ENCODE measurements around the gene PCDH9. TPM values are rescaled to one million over a fixed set of nuclear protein-coding genes. Genes with fewer than 3 reads are reported as not detected.

Gene PCDH9
- total RNA-seq, 1 donor from 2014 or later: 4.2 TPM

DNA sequence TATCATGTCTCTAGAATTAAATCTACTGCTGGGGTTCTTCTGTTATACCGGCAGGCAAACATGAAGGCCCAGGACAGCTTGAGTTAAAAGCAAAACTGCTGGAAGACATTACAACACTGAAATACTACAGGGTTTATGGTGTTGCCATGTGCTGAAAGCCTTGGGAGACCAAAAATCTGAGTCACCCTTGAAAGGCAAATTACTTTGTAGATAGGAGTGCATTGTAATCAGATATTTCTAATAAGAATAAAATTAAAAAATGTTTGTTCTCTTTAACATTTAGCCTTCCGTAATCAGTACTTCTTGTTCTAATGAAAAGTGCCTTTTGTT is 181.3 kb downstream of the PCDH9 start:
- DNase-seq (ENCODE audit: low spot score): no peak

DNA sequence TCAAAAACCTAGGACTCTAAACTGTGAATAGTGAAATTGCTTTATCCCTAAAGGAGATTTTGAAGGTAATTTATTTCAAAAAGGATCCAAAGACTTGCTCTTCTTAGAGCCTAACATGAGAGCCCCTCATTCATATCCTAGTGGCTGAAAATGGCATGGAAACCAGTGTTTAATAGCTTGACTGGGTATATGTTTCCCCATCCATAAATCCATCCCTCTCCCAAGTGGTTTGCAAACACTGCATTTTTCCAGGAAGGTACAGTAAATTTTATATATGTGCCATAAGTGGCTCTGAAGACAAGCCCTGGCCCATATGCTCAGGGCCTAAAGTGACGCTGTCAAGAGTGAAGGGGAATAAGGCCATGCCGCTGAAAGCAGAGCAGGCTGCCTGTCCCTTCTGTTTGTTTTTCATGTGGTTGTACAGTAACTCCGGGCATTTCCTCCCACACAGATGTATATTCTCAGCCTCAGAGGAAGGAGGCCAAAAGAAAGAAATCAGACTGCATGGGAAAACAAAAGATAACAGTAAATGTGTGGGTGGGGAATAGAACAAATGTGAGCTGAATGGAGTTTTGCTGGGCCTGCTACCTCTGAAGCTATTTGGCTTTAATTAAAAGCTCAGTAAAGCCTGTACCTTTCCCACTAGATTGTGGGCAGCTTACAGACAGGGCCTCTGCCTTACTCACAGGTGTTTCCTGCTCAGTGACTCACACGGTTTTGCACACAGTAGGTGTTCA is 181.9 kb downstream of the PCDH9 start:
- DNase-seq (ENCODE audit: low spot score): no peak

DNA sequence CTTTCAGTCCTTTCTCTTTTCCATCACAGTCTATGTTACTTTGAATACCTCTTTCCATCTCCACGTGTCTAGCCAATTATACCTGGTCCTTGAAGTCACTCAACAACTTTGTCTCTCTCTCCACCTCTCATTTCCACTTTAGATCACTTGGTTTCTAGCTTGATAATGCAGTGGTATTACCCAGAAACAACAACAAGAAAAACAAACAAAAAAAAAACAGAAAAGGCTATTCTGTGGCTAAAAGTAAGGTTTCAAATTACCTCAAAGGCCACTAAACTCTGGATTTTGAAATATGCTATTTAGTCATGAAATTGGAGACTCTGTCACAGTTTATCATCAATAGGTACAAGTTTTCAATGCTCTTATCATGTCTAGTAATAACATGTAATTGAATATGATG is 184.8 kb downstream of the PCDH9 start:
- no peak for DNase-seq (ENCODE audit: low spot score)

DNA sequence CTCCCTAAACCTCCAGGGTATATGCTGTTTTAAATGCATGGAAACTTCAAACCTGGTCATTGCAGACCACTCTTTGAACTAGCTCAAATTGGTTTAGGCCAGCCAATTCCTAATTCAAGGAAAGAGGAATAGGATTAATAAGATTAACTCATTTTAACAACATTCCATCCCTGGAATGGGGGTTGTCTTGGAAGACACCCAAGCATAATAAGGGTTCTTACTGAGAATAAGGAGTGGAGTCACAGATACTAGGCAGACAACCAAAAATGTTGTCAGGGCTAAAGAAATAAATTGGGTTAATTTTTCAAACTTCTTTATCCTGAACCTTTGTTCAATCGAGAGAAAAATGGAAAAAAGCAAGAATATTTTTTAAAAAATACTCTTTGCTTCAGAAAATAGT is 186.2 kb downstream of the PCDH9 start:
- no peak for DNase-seq (ENCODE audit: low spot score)

DNA sequence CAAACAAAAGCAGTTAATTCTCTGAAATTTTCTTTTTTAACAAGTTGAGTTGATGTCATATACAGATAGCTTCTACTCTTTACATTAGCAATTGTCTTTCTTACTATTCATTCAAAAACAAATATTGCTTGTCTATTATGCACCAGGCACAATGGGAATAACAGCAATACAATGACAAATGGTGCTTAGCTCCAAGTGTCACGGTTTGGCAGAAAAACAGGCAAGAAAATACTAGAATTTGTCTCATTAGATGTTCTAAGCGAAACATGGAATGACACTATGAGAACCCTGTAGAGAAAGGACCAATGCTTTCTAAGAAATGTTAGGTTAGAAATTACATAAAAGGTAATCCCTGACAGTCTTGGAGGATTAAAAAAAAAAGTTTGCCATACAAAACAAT is 187.6 kb downstream of the PCDH9 start:
- DNase-seq (ENCODE audit: low spot score): no peak

DNA sequence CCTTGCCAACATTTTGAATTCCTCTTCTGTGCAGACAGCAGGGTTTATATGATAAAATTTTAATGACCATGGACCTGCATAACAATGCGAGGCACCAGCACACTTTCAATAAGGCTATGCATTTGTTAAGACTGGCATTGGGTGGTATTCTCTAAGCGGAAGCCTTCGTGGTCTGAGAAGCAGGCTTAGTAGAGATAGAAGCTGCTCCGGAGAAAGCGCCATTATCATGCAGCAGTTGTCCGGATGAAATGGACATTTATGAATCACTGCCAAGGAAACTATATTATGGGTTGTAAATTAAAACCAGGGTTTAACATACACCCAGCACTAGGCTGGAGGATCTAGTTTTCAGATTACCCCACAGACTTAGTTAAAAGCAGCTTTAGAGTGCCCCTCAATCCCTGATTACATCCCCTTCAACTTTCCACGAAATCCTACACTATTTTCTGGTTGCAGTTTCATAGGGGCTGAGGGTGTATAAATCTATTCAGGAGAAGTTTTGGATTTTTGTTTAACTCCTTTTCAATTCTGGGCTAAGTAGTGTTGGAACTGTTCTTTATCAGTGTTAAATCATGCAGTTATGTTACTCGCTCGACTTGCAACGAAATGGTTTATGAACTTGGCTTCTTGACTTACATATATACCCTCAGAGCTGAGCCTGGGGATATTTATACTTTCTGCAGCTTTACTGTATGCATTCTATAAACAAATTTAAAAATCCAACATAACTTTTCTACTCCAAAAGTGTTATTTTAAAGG is 193.3 kb downstream of the PCDH9 start:
- no peak for DNase-seq (ENCODE audit: low spot score)

DNA sequence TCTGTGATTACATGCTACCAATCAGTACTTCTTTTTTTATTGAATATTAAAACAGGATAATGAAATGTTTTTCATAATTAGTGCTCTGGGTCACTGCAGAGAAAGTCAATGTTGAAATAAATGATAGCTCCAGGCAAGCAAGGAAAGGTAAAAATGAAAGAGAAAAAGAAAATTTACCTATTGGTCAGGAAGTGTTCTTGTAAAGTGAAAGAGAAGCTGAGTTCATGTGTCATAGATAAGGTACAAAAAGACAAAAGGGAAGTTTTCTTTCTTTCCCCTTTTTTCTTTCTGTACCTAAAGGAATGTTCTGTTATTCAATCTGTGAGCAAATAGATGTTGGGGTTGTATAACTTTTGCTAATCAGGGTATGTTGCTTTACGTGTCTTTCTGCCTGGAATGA is 197.0 kb downstream of the PCDH9 start:
- DNase-seq (ENCODE audit: low spot score): no peak

DNA sequence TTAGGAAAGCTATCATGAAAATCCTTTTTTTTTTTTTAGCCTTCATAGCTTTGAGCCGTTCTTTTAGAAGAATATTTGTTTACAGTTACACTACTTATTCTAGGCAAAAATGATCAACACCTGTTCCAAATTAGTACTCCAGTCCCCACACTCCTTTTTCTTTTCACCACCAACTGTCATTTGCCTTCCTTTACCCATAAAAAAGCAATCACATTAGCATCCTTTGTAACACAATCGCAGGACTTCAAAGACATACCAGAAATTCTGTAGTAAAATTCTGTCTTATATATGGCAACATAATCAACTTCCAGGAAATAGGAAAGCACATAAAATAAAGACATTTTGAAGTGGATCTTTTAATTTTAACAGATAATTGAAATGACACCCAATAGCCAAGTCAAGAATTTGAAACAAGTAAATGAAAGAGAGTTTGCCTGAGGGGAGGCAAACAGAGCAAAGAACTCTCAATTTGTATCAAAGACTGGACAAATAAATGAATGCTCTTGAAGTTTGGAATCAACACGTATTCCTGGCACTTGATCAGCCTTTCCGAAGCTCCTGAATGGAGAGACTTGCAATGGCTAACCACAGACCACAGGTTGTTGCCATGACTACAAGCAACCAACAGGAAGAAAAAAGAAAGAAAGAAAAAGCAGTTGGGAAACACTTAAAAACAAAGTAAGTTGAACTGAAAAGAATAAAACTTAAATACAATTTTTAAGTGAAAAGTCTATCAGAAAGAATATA is 206.8 kb downstream of the PCDH9 start:
- DNase-seq (ENCODE audit: low spot score): no peak

DNA sequence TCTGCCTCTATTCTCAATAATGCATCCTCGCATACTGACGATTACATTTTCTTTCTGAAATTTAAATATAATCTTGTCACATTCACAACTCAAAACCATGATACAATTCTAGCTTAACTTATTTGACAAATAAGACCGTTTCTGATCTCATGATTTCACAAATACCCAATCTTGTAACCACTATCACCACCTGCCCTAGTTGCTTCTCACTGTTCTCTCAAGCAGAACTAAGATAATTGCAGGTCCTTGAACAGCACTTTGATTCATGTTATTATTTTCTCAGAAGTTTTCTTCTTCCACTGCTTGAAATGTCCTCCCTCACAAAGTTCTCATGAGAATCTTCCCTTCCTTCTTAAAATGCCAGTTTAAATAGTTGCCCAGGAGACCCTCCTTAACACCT is 211.4 kb downstream of the PCDH9 start:
- DNase-seq (ENCODE audit: low spot score): no peak

DNA sequence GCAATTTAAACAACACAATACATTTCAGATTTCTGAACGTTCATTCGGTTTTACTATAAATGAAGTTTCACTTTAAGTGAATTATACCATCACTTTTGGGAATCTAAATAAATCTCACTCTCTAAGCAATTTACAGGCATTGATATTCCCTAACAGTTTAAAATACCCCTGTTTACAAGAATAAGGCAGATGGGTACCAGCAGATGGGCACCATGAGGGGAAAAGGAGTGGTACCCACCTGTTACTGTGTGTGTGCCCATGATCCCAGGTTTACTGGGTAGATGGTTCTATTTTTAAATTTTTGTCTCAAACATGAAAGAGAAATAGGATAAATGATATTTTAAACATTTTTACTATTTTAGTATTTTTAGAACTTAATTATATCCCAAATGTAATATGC is 212.9 kb downstream of the PCDH9 start:
- DNase-seq (ENCODE audit: low spot score): no peak

DNA sequence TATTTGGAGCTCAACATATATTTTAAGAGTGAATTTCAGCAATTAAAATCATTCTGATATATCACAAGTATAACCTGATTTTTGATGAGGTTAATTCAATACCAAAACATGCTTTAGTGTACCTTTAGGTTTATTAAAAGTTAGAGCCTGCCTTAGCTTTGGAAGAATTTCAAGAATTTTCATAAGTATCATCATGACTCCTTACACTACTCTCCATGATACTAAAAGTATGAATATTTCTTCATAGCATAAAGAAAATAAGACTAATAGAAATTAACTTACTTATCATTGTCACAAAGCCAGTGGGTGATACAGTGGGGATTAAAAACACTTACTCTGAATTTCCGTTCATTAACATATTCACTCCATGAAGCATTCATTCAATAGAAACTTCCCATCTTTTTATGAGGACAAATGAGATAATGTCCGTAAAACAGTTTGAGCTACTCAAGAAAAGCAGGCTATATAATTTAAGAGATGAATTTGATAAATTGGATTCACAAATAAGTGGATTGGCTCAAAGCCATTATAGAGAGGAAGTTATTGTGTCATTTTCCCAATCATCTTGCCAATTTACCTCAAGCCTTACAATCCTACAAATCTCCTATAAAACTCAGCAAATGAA is 214.0 kb downstream of the PCDH9 start:
- no peak for DNase-seq (ENCODE audit: low spot score)

DNA sequence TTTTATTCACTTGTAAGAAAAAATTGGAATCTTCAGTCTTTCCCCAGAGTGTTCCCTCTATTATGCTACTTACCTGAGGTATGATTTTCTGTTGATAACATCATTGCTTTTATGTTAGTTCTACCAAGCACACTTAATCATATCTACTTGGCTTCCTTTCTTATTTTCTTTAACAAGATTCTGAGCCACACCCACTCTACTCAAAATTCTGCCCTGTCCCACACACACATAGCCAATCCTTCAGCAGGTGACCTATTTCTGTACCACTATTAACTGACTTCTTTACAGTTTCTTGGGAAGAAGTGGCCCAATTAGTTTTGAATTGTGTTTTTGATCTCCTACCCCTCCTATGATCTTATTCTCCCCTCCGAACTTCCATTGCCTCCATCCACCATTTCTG is 215.7 kb downstream of the PCDH9 start:
- DNase-seq (ENCODE audit: low spot score): no peak

DNA sequence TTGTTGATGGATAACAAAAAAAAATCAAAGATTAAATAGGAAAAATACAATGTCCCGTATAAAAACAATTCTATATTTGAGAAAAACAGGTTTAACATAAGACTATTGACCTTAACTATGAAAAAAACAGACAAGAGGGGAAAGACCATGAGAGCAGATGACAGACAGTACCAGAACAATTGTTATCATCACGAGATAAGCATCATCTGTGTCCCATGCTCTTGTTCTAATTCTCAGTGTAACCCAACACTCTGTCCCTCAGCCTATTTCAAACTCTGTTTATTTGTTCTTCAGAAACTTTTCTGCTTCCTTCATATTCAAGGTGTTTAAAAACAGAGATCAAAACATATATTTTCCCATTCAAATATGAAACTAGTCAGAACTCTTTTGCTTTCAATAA is 216.4 kb downstream of the PCDH9 start:
- DNase-seq (ENCODE audit: low spot score): no peak

DNA sequence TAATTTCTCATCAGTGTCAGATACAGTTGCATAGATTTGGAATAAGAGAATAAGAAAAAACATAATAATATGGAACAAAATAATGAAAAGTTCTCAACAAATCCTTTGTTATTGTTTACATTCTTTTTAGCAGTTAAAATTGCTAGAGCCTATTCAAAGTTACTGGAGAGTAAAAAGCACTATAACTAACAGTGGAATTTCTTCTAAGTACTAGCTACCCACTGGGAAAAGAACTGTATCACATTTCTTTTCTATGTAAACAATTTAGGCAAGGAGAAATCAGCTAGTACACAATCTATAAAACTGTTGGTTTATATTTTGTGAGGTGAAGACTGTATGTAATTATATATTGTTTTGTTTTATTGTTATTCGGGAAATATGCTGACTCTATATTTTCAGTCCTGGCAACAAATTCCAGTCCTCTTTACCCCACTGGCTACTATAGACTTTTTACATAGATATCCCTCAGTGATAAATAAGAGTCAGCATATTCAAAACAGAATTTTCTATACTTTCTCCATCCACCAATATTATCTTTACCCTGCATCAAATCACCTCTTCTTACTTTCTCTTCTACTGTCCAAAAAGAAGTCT is 222.0 kb downstream of the PCDH9 start:
- DNase-seq (ENCODE audit: low spot score): no peak

DNA sequence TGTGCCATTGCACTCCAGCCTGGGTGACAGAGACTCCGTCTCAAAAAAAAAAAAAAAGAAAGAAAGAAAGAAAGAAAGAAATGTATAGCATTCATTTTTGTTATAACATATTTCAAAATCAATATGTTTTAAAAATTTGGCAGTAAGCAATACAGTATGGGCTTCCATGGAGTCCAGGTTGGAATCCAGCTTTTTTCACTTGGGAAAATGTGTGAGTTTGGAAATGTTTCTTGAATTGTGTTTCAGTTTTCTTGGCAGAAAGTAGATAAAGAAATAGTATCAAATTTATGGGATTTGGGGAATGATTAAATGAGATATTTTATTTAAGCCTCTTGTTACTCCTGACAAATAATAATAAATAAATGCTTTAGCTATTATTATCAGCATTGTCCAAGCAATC is 225.6 kb downstream of the PCDH9 start:
- DNase-seq (ENCODE audit: low spot score): no peak

DNA sequence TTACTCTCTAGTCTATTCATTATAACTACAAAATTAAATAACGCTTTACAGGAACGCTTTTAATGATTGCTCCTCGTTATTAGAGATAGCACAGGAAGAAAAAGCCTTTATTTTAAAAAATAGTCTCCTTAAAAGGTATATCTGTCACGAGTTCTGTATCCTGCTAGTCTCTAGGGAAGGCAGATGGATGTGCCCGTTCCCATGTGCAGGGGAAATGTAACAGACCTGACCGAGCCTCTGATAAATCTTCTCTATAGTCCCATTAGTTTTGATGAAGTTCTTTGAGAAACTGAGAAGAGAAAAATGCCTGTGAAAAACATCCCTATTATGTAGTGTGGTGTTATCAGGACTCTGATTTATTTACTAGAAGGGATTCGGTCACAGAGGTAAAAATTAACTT is 226.4 kb downstream of the PCDH9 start:
- no peak for DNase-seq (ENCODE audit: low spot score)

DNA sequence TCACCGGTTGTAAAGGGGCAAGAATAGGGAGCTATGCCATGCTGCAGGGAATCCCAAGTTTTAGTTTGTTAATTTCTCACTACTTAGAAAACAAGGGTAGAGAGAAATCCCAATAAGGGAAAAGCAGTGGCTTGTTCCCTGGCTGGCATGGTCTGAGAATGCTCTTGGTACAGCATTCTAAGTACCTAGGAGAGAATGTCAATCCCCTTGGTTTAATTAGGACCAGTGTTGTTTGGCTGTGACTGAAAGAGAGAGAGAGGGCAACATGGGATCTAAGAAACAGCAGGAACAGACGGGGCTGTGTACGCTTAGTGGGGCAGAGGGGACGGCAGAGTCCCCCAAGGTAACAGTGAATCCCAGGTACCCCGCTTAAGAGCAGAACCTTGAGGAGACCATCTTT is 228.8 kb downstream of the PCDH9 start:
- no peak for DNase-seq (ENCODE audit: low spot score)

DNA sequence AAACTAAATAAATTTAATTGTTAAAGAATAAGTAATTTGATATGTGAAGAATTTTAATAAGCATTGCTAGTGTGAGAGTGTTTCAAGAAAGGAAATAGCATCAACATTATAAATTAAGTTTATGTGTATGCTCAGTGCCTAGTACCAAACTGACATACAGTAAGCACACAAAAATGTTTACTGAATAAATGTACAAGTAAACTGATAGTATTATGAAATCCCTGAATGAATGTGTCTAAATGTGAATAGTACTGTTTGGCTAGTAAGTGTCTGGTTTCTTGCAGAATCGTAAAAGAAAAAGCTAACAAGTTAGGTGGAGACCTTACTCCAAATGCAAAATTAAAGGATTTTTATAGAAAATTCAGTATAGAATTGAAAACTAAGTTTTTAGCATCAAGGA is 233.6 kb downstream of the PCDH9 start:
- no peak for DNase-seq (ENCODE audit: low spot score)

DNA sequence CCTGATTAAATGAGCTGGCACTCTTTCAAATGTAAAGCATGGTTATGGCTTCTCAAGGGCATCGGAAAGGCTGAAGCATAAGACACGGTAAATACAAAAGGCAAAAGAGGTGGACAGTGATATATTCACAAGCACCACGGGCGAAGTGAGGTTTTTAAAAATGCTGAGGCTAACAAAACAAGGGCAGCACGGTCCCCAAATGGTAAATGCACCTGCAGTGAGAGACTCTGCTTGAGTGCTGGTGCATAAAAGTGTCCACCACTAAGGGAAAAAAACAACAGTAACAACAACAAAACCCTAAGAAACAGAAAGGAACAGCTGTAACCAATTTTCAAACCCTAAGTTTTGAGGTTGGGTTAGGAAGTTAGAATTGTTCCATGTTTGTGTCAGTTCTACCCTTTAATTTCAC is 234.9 kb downstream of the PCDH9 start:
- no peak for DNase-seq (ENCODE audit: low spot score)

DNA sequence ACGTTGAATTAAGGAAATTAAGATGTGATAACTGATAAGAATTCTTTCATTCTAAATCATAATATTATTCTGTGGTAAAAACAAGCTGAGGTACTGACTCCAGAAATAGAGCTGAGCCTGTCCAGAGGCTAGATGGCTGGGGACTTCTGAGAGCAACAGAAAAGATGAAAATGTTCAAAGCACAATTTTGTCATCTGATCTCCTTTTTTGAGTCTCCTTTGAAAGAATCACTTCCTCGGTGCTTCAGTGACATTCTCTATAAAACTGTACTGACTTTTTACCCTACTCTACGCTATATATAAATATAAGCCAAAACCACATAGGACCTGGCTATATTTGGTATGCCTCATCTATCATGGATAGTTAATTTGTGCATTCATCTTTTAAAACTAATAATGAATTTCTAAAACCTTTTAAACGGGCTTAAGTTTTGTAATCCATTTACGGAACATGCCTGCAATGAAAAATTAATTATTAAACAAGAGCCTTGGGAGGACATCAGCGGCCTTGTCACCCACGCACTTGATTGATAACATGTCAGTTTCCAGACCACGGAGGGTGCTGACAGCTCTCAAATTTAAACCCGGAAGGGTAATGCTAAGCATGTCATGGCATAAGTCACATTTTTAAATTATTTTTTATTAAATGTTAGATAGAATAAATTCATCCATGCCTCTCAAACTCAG is 235.5 kb downstream of the PCDH9 start:
- DNase-seq (ENCODE audit: low spot score): no peak

DNA sequence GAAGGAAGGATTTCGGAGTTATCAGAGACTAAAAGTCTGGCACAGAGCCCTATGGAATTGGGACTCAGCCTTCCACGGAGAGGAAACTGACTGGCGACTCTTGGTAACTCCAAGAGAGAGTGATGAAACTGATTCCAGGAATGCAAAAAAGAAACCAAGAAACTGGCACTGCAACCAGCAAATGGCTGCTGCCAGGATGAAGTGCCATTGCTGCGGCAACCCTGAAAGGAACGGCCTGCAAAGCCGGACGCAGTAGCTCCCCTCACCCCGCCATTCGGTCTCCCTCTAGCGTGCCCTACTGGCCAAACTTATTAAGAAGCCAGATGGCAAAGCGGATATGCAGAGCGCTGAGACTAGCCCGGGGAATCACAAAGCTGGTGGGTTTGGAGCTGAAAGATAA is 236.0 kb downstream of the PCDH9 start:
- peak; percentile 89 for DNase-seq (ENCODE audit: low spot score)
